Mesothelial cell of epicardium (in vitro differentiated cells): ENCODE results near the gene USH1C. TPM values are rescaled to one million over a fixed set of nuclear protein-coding genes. Genes with fewer than 3 reads are reported as not detected.

ENCODE experiments used
- DNase-seq, 2 experiments: peaks; one replicate each; pipeline ENCODE4 v3.0.0; 2021; ENCODE audit warnings: low spot score in 2 of 2; ENCODE audit not compliant: unreplicated experiment in 2 of 2
- H3K27ac Mint-ChIP-seq: 2 replicates; pipeline ENCODE4 v1.8.0; 2021; ENCODE audit warnings: mixed read lengths
- H3K27me3 Mint-ChIP-seq: 2 replicates; pipeline ENCODE4 v1.8.0; 2021; ENCODE audit warnings: low read depth, mixed read lengths
- H3K36me3 Mint-ChIP-seq: 2 replicates; pipeline ENCODE4 v1.8.0; 2021; ENCODE audit warnings: mixed read lengths
- H3K4me1 Mint-ChIP-seq: 2 replicates; pipeline ENCODE4 v1.8.0; 2021; ENCODE audit warnings: mixed read lengths
- H3K4me3 Mint-ChIP-seq: 2 replicates; pipeline ENCODE4 v1.8.0; 2021; ENCODE audit warnings: mild to moderate bottlenecking, moderate library complexity, mixed read lengths
- H3K9me3 Mint-ChIP-seq: 2 replicates; pipeline ENCODE4 v1.8.0; 2021; ENCODE audit warnings: mixed read lengths
- CTCF ChIP-seq: fragments of 200-600 bp; sonication (generic); IDR thresholded peaks from one replicate; pipeline ENCODE4 v1.5.0; 2021; ENCODE audit warnings: antibody characterized with exemption; ENCODE audit not compliant: unreplicated experiment
- total RNA-seq: library from RNA; stranded (reverse); gene quantifications from 3 replicates; pipeline ENCODE4 v1.2.1, GENCODE V29; 2021

USH1C gene
- total RNA-seq, 1 donor from 2014 or later, result 0.54 TPM

GRCh38 chr11:17573526-17573925 is 29.3 kb upstream of the USH1C start:
- peaks cover 53% of the 10 kb centered on the region for H3K27me3 Mint-ChIP-seq
- no peak for TF ChIP-seq CTCF
- no peaks in the 10 kb centered on the region for H3K9me3 Mint-ChIP-seq
- peak in 1 of 2 experiments; percentile 21 for DNase-seq
- H3K4me3 Mint-ChIP-seq, result no peak overlapping the region
- H3K4me1 Mint-ChIP-seq, result no peaks in the 10 kb centered on the region
- H3K27ac Mint-ChIP-seq, result no peak overlapping the region
- H3K36me3 Mint-ChIP-seq, result no peaks in the 10 kb centered on the region

- H3K4me1 Mint-ChIP-seq, result no peaks in the 10 kb centered on the region
- H3K27ac Mint-ChIP-seq, result no peak overlapping the region
- H3K9me3 Mint-ChIP-seq, result no peaks in the 10 kb centered on the region
- no peak overlapping the region for H3K4me3 Mint-ChIP-seq
- DNase-seq, result peak in 1 of 2 experiments; percentile 31
- TF ChIP-seq CTCF, result no peak
- H3K36me3 Mint-ChIP-seq, result no peaks in the 10 kb centered on the region
- peaks cover 50% of the 10 kb centered on the region for H3K27me3 Mint-ChIP-seq
These were observed 28.7 kb upstream of the USH1C start for GRCh38 chr11:17572791-17573460.

GRCh38 chr11:17572359-17572690 is 28.1 kb upstream of the USH1C start:
- peak in 1 of 2 experiments; percentile 31 for DNase-seq
- Mint-ChIP-seq H3K27me3 (peaks cover 47% of the 10 kb centered on the region), H3K9me3 (no peaks in the 10 kb centered on the region), H3K4me3 (no peak overlapping the region), H3K27ac (no peak overlapping the region), H3K4me1 (no peaks in the 10 kb centered on the region), H3K36me3 (no peaks in the 10 kb centered on the region)
- TF ChIP-seq CTCF, result no peak

GRCh38 chr11:17571431-17572358 is 27.5 kb upstream of the USH1C start:
- H3K36me3 Mint-ChIP-seq, result no peaks in the 10 kb centered on the region
- H3K27me3 Mint-ChIP-seq, result peaks cover 49% of the 10 kb centered on the region
- H3K9me3 Mint-ChIP-seq, result no peaks in the 10 kb centered on the region
- H3K4me1 Mint-ChIP-seq, result no peaks in the 10 kb centered on the region
- DNase-seq, result peak in 1 of 2 experiments; percentile 29
- H3K4me3 Mint-ChIP-seq, result no peak overlapping the region
- no peak for TF ChIP-seq CTCF
- H3K27ac Mint-ChIP-seq, result no peak overlapping the region

- Mint-ChIP-seq H3K4me3 (no peak overlapping the region), H3K4me1 (no peaks in the 10 kb centered on the region), H3K36me3 (no peaks in the 10 kb centered on the region), H3K27me3 (peaks cover 59% of the 10 kb centered on the region), H3K27ac (no peak overlapping the region), H3K9me3 (no peaks in the 10 kb centered on the region)
- peak in 1 of 2 experiments; percentile 36 for DNase-seq
- TF ChIP-seq CTCF, result no peak
These were observed 25.8 kb upstream of the USH1C start for GRCh38 chr11:17570034-17570433.
